HUES6 (cell line): ENCODE results near the gene MISP3.
"Not testable (repeated sequence)": the region's sequence is repeated elsewhere in the genome, so short reads cannot be mapped to it uniquely, and the experiment has no call there.

Source experiments
- H3K27ac ChIP-seq: 2 replicates; pipeline ENCODE4 v1.7.0; 2013; ENCODE audit warnings: low read depth, mild to moderate bottlenecking, low read length, inconsistent platforms
- H3K27me3 ChIP-seq: 2 replicates; pipeline ENCODE4 v1.6.1; 2013; ENCODE audit warnings: low read length; ENCODE audit not compliant: control insufficient read depth, insufficient read depth
- H3K36me3 ChIP-seq: 2 replicates; pipeline ENCODE4 v1.6.1; 2013; ENCODE audit warnings: low read length; ENCODE audit not compliant: control insufficient read depth, insufficient read depth
- H3K4me1 ChIP-seq: 2 replicates; pipeline ENCODE4 v1.6.1; 2013; ENCODE audit warnings: low read length; ENCODE audit not compliant: control insufficient read depth, insufficient read depth
- H3K4me3 ChIP-seq: 2 replicates; pipeline ENCODE4 v1.5.1; 2013; ENCODE audit warnings: low read depth, low read length
- H3K9ac ChIP-seq: one replicate; pipeline ENCODE4 v1.6.1; 2013; ENCODE audit warnings: mild to moderate bottlenecking, low read length
- H3K9me3 ChIP-seq: 2 replicates; pipeline ENCODE4 v1.6.1; 2013; ENCODE audit warnings: low read depth, low read length; ENCODE audit not compliant: control insufficient read depth, insufficient read depth

Gene MISP3

GRCh38 chr19:14039181-14039580 is 33.4 kb upstream of the MISP3 start:
- Histone ChIP-seq H3K9me3 (no peaks in the 10 kb centered on the region), H3K27ac (no peak overlapping the region), H3K36me3 (no peaks in the 10 kb centered on the region), H3K27me3 (no peaks in the 10 kb centered on the region), H3K4me1 (peaks cover 5% of the 10 kb centered on the region; the same call in 1 of the 2 replicates), H3K9ac (no peak overlapping the region), H3K4me3 (no peak overlapping the region)

DNA sequence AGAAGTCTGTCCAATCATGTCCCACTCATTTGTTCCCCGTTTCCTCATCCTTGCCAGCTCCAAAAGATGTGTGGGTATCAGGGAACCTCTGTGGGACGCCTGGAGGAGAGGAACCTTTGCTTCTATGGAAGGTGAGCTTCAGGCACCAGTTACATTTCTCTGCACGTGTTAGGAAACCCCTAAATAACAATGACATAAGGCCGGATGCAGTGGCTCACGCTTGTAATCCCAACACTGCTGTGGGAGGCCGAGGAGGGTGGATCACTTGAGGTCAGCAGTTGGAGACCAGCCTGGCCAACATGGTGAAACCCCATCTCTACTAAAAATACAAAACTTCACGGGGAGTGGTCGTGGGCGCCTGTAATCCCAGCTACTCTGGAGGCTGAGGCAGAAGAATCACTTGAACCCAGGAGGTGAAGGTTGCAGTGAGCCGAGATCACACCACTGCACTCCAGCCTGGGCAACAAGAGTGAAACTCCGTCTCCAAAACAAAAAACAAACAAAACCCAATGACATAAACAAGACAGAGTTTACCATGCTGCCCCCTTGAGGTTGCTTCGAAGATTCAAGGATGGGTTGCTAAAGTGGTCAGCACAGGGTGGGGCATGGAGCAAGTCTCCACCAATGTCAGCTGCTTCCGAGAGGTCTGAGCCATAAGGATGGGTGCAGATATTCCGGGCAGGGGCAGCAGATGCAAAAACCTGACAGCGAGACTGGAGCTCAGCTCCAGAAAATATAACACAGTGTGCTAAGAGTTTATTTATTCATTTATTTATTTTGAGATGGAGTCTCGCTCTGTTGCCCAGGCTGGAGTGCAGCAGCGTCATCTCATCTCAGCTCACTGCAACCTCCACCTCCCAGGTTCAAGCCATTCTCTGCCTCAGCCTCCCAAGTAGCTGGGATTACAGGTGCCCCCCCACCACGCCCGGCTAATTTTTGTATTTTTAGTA is 29.7 kb upstream of the MISP3 start:
- H3K9me3 ChIP-seq, H3K36me3 ChIP-seq, H3K9ac ChIP-seq, H3K4me1 ChIP-seq, H3K4me3 ChIP-seq, H3K27me3 ChIP-seq: not testable (repeated sequence)
- H3K27ac ChIP-seq = peak overlapping the region; percentile 39; the same call in 1 of the 2 replicates

- not testable (repeated sequence) for H3K36me3 ChIP-seq, H3K9ac ChIP-seq, H3K27ac ChIP-seq, H3K9me3 ChIP-seq, H3K4me3 ChIP-seq, H3K27me3 ChIP-seq, H3K4me1 ChIP-seq
Observed at GRCh38 chr19:14047866-14048265, 24.7 kb upstream of the MISP3 start.

DNA sequence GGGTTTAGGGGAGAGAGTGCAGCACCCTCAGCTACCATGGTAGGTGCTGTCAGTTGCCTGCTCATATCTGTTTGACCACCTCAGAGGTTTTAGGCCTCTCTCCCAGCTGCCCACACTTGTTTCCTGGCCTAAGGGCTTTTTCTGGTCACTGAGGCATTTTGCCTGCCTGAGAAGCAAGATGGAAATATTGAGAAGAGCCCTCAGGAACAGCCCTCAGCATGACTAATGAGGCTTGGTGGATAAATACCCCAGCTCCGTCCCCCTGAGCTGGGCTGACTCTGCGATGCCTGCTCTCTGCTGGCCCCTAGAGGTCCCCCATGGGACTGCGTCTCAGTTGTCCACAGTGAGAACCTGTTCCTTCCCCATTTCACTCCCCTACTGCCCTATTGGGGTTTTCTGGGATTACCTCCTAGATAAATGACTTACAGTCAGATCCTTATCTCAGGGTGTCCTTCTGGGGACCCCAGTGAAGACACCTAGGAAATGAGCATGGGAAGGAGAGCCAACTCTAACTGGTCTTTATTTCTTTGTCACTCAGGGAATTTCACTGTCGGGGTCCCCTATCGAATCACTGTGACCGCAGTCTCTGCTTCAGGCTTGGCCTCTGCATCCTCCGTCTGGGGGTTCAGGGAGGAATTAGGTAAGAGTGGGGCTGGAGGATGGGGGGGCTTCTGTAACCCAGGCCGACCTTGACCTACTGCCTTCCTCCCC is 24.0 kb upstream of the MISP3 start:
- Histone ChIP-seq H3K4me1 (peaks cover 3% of the 10 kb centered on the region; the same call in 1 of the 2 replicates), H3K9me3 (no peaks in the 10 kb centered on the region), H3K36me3 (peaks cover 14% of the 10 kb centered on the region), H3K4me3 (no peak overlapping the region), H3K27ac (no peak overlapping the region), H3K9ac (no peak overlapping the region), H3K27me3 (no peaks in the 10 kb centered on the region)

GRCh38 chr19:14050512-14050911 is 22.1 kb upstream of the MISP3 start:
- no peak overlapping the region for H3K9ac ChIP-seq
- no peak overlapping the region for H3K27ac ChIP-seq
- no peak overlapping the region for H3K4me3 ChIP-seq
- no peaks in the 10 kb centered on the region for H3K9me3 ChIP-seq
- H3K27me3 ChIP-seq = no peaks in the 10 kb centered on the region
- peaks cover 14% of the 10 kb centered on the region for H3K36me3 ChIP-seq
- peaks cover 3% of the 10 kb centered on the region; the same call in 1 of the 2 replicates for H3K4me1 ChIP-seq

GRCh38 chr19:14050961-14051360 is 21.6 kb upstream of the MISP3 start:
- H3K27ac ChIP-seq, H3K9ac ChIP-seq, H3K4me3 ChIP-seq, H3K27me3 ChIP-seq, H3K4me1 ChIP-seq, H3K9me3 ChIP-seq: not testable (repeated sequence)
- H3K36me3 ChIP-seq = peaks cover 14% of the 10 kb centered on the region

- Histone ChIP-seq H3K4me1 (peaks cover 3% of the 10 kb centered on the region; the same call in 1 of the 2 replicates), H3K9ac (no peak overlapping the region), H3K27me3 (no peaks in the 10 kb centered on the region), H3K27ac (no peak overlapping the region), H3K4me3 (no peak overlapping the region), H3K9me3 (no peaks in the 10 kb centered on the region), H3K36me3 (peaks cover 10% of the 10 kb centered on the region)
Observed at GRCh38 chr19:14051980-14052379, 20.6 kb upstream of the MISP3 start.

GRCh38 chr19:14052470-14052869 is 20.1 kb upstream of the MISP3 start:
- H3K4me1 ChIP-seq = peaks cover 3% of the 10 kb centered on the region; the same call in 1 of the 2 replicates
- peaks cover 10% of the 10 kb centered on the region for H3K36me3 ChIP-seq
- H3K27me3 ChIP-seq = no peaks in the 10 kb centered on the region
- no peaks in the 10 kb centered on the region for H3K9me3 ChIP-seq
- H3K4me3 ChIP-seq = no peak overlapping the region
- no peak overlapping the region for H3K27ac ChIP-seq
- H3K9ac ChIP-seq = no peak overlapping the region

GRCh38 chr19:14053032-14053431 is 19.6 kb upstream of the MISP3 start:
- Histone ChIP-seq H3K9ac (no peak overlapping the region), H3K4me1 (peaks cover 4% of the 10 kb centered on the region; the same call in 1 of the 2 replicates), H3K4me3 (no peak overlapping the region), H3K9me3 (no peaks in the 10 kb centered on the region), H3K27ac (no peak overlapping the region), H3K36me3 (peaks cover 10% of the 10 kb centered on the region), H3K27me3 (peaks cover 2% of the 10 kb centered on the region; the same call in 1 of the 2 replicates)

GRCh38 chr19:14053500-14053899 is 19.1 kb upstream of the MISP3 start:
- Histone ChIP-seq H3K4me1 (peaks cover 5% of the 10 kb centered on the region; the same call in 1 of the 2 replicates), H3K9me3 (no peaks in the 10 kb centered on the region), H3K27me3 (peaks cover 7% of the 10 kb centered on the region), H3K36me3 (peaks cover 10% of the 10 kb centered on the region), H3K27ac (no peak overlapping the region), H3K9ac (no peak overlapping the region), H3K4me3 (no peak overlapping the region)

DNA sequence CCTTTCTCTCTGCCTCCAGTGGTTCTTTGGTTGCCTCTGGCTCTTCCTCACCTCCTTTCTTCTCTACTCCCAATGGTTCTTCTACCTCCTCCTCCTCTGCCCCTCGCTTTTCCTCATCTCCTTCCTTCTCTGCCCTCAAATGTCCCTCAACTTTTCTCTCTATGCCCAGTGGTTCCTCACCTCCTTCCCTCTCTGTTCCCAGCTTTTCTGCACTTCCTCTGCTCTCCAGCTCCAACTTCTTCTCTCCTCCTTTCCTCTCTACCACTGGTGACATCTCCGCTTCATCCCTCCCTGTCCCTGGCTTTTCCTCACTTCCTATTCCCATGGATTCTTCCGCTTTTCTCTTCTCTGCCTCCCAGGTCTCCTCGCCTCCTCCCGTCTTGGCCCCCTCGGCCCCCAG is 18.5 kb upstream of the MISP3 start:
- H3K36me3 ChIP-seq = peaks cover 10% of the 10 kb centered on the region
- peaks cover 12% of the 10 kb centered on the region for H3K27me3 ChIP-seq
- no peak overlapping the region for H3K4me3 ChIP-seq
- no peaks in the 10 kb centered on the region for H3K9me3 ChIP-seq
- peaks cover 5% of the 10 kb centered on the region; the same call in 1 of the 2 replicates for H3K4me1 ChIP-seq
- no peak overlapping the region for H3K27ac ChIP-seq
- H3K9ac ChIP-seq = no peak overlapping the region
